HG02973 (cell line): ENCODE measurements around the gene TCF20.

Experiments
- ATAC-seq: cut with Tn5 transposase; IDR thresholded peaks from one replicate; pipeline ENCODE4 v1.9.1; 2021; ENCODE audit warnings: moderate library complexity; ENCODE audit not compliant: unreplicated experiment

The TCF20 gene

DNA sequence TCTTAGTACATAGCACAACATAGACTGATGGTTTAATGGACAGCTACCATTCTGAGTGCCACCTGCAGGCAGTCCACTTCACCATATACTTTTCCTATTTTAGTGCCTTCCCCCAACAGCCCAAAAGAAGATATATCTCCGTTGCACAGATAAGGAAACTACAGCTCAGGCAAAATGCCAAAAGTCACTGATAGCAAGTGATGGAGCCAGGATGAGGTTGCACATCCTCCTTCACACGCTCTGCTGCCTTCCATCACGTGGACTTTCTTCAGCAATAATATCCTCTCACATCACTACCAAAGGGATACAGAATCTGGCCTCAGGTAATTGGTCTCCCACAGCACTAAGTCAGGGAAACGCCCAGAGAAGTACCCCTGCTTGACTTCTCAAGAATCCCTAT lies 7.5 kb downstream of the TCF20 start:
- no peak for ATAC-seq

DNA sequence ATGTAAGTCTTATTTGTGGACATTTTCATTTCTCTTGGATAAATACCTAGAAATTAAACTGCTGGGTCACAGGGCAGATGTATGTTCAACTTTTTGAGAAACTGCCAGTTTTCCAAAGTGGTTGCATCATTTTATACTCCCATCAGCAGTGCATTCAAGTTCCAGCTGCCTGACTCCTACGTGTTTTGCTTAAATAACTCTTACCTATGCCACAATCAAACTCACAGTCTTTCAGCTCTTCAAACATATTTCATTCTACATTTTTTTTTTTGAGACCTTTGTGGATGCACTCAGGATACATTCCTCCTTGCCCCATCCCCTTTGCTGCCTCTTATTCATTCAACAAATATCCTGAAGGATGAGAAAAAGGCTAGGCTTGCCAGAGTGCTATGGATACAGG lies 9.2 kb downstream of the TCF20 start:
- ATAC-seq, result no peak

DNA sequence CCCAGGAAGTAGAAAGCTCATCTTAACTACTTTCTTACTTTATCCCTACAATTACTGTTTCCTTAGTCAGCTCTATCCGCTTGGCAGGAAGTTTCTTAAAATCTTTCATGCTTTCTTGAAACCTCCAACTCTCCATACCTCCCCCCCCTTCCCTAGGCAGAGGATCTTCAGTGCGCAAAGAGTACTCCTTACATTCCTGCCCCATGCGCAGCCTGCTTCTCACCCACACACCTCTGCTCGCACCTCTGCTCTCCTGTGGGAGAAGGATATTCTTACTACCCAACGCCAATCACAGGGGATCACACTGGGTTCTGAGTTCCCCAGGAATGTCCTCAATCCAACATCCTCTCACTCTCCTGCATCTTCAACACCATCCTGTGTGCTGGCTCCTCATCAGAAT lies 12.3 kb downstream of the TCF20 start:
- no peak for ATAC-seq

DNA sequence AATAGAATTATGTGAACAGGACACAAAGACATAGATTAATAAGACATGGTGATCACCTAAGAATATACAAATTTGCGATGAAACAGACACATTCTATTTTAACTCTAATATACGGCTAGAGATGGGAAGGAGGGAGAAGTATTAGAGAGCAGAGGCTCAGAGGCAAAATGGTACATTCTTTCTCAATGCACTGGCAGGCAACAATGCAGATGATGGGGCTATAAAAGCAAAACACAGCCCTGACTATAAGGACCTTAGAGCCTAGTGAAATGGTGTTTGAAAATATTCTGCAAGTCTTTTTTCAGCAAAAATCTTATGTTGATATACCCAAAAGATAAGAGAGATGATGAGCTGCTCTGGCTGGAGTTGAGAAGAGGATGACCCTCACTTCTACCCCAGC lies 13.1 kb downstream of the TCF20 start:
- no peak for ATAC-seq

DNA sequence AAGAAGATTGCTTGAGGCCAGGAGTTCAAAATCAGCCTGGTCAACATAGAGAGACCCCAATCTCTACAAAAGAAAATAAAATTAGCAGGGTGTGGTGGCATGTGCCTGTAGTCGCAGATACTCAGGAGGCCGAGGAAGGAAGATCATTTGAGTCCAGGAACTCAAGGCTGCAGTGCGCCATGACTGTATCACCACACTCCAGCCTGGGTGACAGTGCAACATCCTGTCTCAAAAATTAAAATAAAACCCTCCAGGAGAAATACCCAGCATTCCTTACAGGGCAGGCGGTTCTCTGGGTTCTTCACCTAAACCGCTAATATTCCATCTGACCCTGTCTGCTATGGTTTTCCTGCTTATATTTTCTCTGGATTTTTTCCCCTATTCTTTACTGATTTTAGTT lies 13.5 kb downstream of the TCF20 start:
- no peak for ATAC-seq

DNA sequence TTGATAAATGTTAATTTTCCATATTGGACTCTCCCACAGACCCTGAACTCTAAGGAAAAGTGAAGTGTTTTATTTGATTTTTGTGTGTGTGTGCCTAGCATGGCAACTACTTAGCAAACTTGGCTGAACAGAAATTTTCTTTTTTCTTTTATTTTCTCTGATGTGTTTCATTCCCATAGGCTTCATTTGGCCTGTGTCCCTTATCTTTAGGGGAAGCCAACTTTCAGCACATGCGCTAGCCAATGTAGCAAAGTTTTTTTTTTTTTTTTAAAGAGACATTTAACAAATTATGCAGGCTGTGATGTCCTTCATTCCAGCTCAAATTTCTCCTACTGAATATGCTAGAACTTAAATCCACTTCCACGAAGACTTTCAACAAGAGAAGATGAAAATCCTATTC lies 14.2 kb downstream of the TCF20 start:
- ATAC-seq, result no peak

DNA sequence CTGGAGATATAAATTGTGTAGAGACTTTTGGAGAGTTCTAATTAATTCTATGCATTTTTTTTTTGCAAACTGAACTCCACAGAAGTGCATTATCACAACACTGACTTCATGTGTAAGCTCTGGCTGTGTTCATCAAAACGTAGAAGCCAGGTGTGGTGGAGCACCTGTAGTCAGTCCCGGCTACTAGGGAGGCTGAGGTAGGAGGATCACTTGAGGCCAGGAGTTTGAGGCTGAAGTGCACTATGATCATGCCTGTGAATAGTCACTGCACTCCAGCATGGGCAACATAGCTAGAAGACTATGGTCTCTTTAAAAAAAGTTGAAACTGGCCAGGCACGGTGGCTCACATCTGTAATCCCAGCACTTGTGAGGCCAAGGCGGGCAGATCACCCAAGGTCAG lies 20.6 kb downstream of the TCF20 start:
- no peak for ATAC-seq

DNA sequence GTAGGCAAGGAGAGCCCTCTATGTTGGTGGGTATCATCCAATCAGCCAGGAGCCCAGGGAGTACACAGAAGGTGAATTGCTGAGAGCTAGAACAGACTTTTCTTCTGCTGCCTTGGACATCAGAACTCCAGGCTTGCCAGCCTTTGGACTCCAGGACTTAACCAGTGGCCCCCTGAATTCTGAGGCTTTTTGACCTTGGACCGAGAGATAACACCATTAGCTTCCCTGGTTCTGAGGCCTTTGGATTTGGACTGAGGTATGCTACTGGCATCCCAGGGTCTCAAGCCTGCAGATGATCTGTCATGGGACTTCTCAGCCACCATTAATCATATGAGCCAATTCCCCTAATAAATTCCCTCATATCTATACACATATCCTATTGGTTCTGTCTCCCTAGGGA lies 21.5 kb downstream of the TCF20 start:
- ATAC-seq, result no peak

DNA sequence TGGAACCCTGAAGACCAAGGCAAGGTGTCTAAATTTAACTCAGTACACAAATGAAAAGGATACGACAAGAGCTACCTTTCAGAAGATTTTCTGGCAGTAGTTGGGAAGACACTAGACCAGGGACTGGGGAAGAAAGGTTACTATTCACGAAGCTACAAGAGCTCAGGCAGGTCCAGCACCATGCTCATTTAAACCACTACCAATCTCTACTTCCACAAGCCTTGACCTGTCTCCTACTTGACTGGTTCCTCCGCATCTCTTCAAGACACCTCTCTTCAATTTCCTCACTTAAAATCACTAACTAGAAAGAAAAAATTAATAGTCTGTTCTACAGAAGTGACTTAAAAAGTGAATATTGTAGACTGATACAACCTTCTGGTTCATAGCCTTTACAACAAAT lies 22.9 kb downstream of the TCF20 start:
- no peak for ATAC-seq

DNA sequence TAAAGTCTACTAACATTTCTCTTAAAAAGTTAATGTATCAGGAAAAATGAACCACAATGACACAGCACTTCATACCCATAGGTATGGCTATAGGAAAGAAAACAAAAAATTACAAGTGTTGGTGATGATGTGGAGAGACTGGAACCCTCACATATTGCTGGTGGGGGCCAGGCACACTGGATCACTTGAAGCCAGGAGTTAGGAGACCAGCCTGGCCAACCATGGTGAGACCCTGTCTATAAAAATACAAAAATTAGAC lies 26.7 kb downstream of the TCF20 start:
- ATAC-seq, result no peak

DNA sequence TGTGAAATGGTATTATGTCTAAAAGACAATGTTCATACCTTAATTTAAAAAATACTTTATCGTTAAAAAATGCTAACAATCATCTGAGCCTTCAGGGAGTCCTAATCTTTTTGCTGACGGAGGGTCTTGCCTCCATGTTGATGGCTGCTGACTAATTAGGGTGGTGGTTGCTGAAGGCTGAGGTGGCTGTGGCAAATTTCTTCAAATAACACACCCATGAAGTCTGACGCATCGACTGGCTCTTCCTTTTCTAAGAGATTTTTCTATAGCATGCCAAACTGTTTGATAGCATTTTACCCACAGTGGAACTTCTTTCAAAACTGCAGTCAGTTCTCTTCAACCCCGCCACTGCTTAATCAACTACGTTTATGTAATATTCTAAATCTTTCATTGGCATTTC lies 33.6 kb downstream of the TCF20 start:
- no peak for ATAC-seq

DNA sequence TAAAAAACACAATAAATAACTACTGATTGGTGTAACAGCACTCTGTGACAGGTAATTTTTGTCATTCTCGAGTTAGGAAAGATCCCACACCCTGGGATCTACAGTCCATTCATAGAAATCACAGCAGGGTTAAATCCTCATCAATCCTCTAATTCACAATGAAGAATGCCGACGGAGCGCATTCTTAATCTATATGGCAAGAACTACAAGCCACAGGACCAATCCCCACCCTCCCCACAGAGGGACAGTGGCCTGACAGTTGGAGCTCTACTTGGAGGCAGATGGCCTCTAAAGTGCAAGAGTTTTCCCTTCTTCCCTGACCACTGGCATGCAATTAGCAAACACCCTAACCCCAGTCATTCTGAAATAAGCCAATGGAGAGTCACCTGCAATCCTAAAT lies 34.2 kb downstream of the TCF20 start:
- no peak for ATAC-seq

DNA sequence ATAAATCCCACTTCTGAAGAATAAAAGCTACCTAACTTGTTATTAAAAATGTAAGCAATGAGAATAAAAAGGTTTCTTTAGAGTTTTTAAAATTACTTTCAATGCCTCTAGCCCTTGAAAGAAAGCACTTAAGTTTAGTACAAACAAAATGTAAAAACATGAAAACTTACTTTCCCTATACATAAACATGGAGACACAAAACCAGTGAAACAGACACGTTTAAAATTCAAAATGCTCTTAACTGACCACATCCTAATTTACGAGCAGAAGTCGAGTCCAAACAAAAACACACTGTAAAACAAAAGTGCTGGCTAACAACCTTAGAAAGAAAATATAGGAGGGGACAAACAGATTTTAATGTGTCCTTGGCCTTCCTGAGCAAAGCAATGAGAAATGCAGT lies 36.6 kb downstream of the TCF20 start:
- ATAC-seq, result no peak

DNA sequence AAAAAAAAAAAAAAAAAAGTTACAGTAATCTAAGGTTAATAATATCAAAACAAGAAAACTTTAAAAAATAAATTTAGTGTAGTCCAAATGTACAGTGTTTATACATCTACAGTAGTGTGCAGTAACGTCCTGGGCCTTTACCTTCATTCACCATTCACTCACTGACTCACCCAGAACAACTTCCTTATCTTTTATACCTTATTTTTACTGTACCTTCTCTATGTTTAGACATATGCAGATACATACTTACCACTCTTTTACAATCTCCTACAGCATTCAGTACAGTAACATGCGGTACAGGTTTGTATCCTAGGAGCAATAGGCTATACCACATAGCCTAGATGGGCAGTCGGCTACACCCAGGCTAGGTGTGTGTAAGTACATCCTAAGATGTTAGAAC lies 38.5 kb downstream of the TCF20 start:
- ATAC-seq, result no peak

DNA sequence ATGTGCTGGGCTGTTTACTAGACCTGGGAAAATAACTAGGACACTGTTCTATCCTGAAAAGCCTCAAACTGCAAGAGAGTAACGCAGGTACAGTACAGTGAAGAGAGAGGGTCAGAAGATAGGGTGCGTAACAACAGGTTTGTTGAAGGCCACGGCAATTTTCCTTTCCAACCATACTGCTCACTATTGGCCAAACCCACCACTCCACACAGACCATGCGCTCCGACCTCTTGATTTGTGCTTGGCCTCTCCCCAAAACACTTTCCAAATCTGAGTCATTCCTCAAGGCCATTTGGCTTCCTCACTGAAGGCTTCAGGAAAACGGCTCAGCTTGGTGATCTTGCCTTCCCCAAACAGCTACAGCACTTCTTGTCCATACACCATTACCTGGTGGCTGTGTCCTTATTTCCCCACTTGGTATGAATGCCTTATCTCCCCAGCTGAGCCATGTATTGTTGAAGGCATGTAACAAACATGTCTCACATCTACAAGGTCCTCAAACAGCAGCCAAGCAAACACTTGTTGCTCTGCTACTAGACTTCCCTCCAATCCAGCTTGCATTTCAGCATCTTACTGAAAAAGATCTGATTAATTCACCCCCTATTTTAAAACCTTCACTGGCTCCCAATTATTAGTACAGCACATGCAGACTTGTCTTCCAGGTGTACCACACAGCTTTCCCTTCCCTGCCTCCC lies 40.9 kb downstream of the TCF20 start:
- no peak for ATAC-seq

DNA sequence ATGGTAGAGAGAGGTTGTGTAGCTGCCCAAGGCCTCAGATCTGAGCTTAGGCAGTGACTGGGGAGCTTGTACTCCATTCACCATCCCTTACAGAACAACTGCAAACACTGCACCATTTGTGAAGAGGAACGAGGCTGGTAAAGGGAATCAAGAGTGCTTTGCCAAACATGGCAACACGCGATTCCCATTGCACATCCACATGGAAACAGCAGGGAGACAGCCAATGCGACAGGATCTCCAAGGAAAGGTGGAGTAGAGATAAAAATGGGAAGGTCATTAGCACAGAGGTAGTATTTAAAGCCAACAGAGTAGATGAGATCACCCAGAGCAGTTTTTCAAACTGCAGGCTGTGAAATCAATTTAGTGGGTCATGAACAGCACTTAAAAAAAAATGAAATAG lies 42.0 kb downstream of the TCF20 start:
- no peak for ATAC-seq

DNA sequence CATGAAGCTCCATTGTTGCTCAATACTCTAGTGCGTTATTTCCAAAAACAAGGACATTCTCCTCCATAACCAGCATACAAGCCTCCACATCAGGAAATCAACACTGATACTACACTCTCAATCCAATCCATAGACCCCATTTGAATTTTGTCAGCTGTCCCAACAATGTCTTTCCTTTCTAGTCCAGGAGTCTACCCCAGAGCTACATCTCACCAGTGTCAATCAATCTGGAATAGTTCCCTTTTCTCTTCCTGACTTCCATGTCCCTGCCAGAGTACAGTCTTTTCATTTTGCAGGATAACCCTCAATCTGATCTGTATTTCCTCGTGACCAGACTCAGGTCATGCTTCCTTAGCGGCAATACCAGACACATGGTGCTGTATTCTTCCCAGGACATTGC lies 43.0 kb downstream of the TCF20 start:
- ATAC-seq, result no peak

DNA sequence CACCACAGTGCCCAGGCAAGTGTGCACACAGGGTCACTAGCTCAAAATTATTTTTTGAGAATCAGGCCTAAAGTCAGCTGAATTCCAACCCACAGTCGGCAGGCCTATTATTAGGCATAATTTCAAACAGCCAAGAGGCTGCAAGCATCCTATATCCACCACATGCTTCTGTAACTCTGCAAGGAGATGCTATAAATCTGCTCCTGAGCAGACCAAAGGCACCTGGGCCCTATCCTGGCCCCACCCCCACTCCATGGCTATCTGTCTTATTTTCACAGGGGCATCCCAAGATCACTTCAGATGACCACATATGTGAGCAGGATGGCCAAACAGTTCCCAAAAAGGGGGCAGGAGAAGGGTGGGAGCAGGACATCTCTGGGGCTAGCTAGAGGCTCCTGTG lies 44.6 kb downstream of the TCF20 start:
- ATAC-seq, result no peak

DNA sequence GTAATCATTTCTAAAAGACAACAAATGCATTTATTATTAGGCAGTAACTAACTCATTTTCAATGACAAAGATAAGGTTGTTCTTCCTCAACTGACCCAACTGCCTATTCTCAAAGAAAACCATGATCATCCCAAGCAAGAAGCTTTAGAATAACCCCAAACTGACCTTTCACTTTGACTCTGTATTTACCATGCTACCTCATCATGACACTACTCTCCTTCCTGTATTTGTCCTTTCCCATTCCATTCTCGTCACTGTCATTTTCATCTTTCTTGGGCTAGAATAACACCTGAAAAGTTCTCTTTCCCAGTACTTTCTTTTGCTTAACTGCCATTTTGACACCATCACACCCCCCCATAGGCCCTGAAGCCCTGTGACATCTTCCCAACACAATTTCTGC lies 48.3 kb downstream of the TCF20 start:
- no peak for ATAC-seq
